Smooth muscle cell (in vitro differentiated cells): Measurements from ENCODE around the gene BDH1. TPM values are rescaled to one million over a fixed set of nuclear protein-coding genes. Genes with fewer than 3 reads are reported as not detected.

Experiments used
- DNase-seq: peaks from one replicate; lab custom pipeline; 2025; ENCODE audit not compliant: unreplicated experiment; lab: John Stamatoyannopoulos, UW
- H2AFZ ChIP-seq: fragments of 200-600 bp; sonication (generic); 2 replicates; pipeline ENCODE4 v1.6.0; 2016; ENCODE audit warnings: antibody characterized with exemption, low read depth, mild to moderate bottlenecking
- H3F3A ChIP-seq: fragments of 200-600 bp; sonication (generic); 2 replicates; pipeline ENCODE4 v1.6.0; 2017; ENCODE audit warnings: antibody characterized with exemption, low read depth
- H3K27ac ChIP-seq: fragments of 200-600 bp; sonication (generic); 2 replicates; pipeline ENCODE4 v1.5.1; 2016; ENCODE audit warnings: low read depth, mild to moderate bottlenecking
- H3K27me3 ChIP-seq: fragments of 200-600 bp; sonication (generic); 2 replicates; pipeline ENCODE4 v1.6.1; 2016; ENCODE audit warnings: low read depth, mild to moderate bottlenecking
- H3K36me3 ChIP-seq: fragments of 200-600 bp; sonication (generic); 2 replicates; pipeline ENCODE4 v1.5.1; 2016; ENCODE audit warnings: low read depth
- H3K4me1 ChIP-seq: fragments of 200-600 bp; sonication (generic); 2 replicates; pipeline ENCODE4 v1.5.1; 2016; ENCODE audit warnings: low read depth
- H3K4me2 ChIP-seq: fragments of 200-600 bp; sonication (generic); 2 replicates; pipeline ENCODE4 v1.6.0; 2016; ENCODE audit warnings: mild to moderate bottlenecking
- H3K4me3 ChIP-seq: fragments of 200-600 bp; sonication (generic); 2 replicates; pipeline ENCODE4 v1.5.1; 2016; ENCODE audit warnings: mild to moderate bottlenecking
- H3K79me2 ChIP-seq: fragments of 200-600 bp; sonication (generic); 2 replicates; pipeline ENCODE4 v1.6.0; 2016; ENCODE audit warnings: low read depth, mild to moderate bottlenecking
- H3K9ac ChIP-seq: fragments of 200-600 bp; sonication (generic); 2 replicates; pipeline ENCODE4 v1.6.0; 2016; ENCODE audit warnings: low read depth
- H3K9me3 ChIP-seq: fragments of 200-600 bp; sonication (generic); replicated peaks from 2 replicates; pipeline ENCODE4 v1.5.1; 2016; ENCODE audit warnings: low read depth
- H4K20me1 ChIP-seq: fragments of 200-600 bp; sonication (generic); 2 replicates; pipeline ENCODE4 v1.6.0; 2016; ENCODE audit warnings: low read depth
- CTCF ChIP-seq: fragments of 200-600 bp; sonication (generic); IDR thresholded peaks from 2 replicates; pipeline ENCODE4 v1.5.1; 2017; ENCODE audit warnings: borderline replicate concordance, mild to moderate bottlenecking, antibody characterized with exemption; ENCODE audit not compliant: insufficient read depth, poor library complexity, severe bottlenecking
- WGBS: methylation state at CpG from one replicate; pipeline ENCODE4 v1.1.7; 2016; ENCODE audit warnings: low lambda C conversion rate; 5-methylcytosine and 5-hydroxymethylcytosine counted together
- polyA plus RNA-seq: library from polyadenylated mRNA; unstranded; fragments of >200 nt; fragmentation: Nextera tagmentation; extraction: Ambion mirVana; gene quantifications from 2 replicates; pipeline ENCODE4 v1.2.1, GENCODE V29; 2016
- small RNA-seq: library from RNA; depleted of rRNA; stranded (forward); fragments of <200 nt; gene quantifications from one replicate; pipeline ENCODE3, GENCODE V24; 2014
- total RNA-seq: library from RNA; depleted of rRNA; stranded (reverse); fragments of >200 nt; gene quantifications from 2 replicates; pipeline ENCODE4 v1.2.3, GENCODE V29; 2014

BDH1 gene
- total and polyA plus RNA-seq, 2 experiments from 2014 or later = 4.0 to 7.2 TPM

- Histone ChIP-seq H3K27me3 (no peaks in the 10 kb centered on the region), H3K4me2 (no peak overlapping the region), H3F3A (peaks cover 4% of the 10 kb centered on the region), H4K20me1 (no peaks in the 10 kb centered on the region), H3K4me1 (peaks cover 14% of the 10 kb centered on the region), H3K79me2 (no peaks in the 10 kb centered on the region), H3K9ac (no peak overlapping the region), H3K27ac (no peak overlapping the region), H2AFZ (no peak overlapping the region), H3K36me3 (no peaks in the 10 kb centered on the region), H3K4me3 (no peak overlapping the region), H3K9me3 (no peaks in the 10 kb centered on the region)
- no peak for TF ChIP-seq CTCF
- no peak for DNase-seq
- 96% methylated on average over 5 of the region's 13 CpGs for WGBS
Observed at GRCh38 chr3:197460002-197460401, 95.8 kb downstream of the BDH1 start.

Small RNAs within 50 kb of the gene (small RNA-seq; reads per million reads assigned to genes)
- gene AC132008.1 = not detected

Other genes with a start within 250 kb of the BDH1 start
- gene RUBCN, start 180.9 kb upstream of the BDH1 start, total RNA-seq = 6.0 and 7.5 TPM in 2 replicates
- 8.3 and 10.5 TPM in 2 replicates for gene RUBCN, start 180.9 kb upstream of the BDH1 start, polyA plus RNA-seq
- gene FYTTD1, start 193.9 kb upstream of the BDH1 start, total RNA-seq = 32.7 and 78.1 TPM in 2 replicates
- gene FYTTD1, start 193.9 kb upstream of the BDH1 start, polyA plus RNA-seq = 33.2 and 40.7 TPM in 2 replicates
- gene LRCH3, start 235.3 kb upstream of the BDH1 start, total RNA-seq = 31.7 and 49.2 TPM in 2 replicates
- 14.5 and 15.6 TPM in 2 replicates for gene LRCH3, start 235.3 kb upstream of the BDH1 start, polyA plus RNA-seq